H4 (cell line): ENCODE measurements around the gene DIPK2B. TPM values are rescaled to one million over a fixed set of nuclear protein-coding genes. Genes with fewer than 3 reads are reported as not detected.

Experiments
- DNase-seq: peaks from one replicate; pipeline ENCODE4 v3.0.0-alpha.2; 2015; ENCODE audit warnings: low spot score
- total RNA-seq: library from RNA; depleted of rRNA; stranded (reverse); fragments of >200 nt; shearing (Covaris generic); gene quantifications from 2 replicates; pipeline ENCODE4 v1.2.3, GENCODE V29; 2014; rRNA removed

The DIPK2B gene
- not detected in 2 replicates for total RNA-seq

- DNase-seq: no peak
Observed at GRCh38 chrX:45200741-45201234, at the start of gene DIPK2B. Gene DIPK2B, minus strand, starts transcription at chrX:45200876. Its CDS starts 50 bp downstream, at chrX:45200826.

- DNase-seq: no peak
Observed at GRCh38 chrX:45240301-45240700, 39.6 kb upstream of the DIPK2B start.

GRCh38 chrX:45238489-45238888, 37.8 kb upstream of the DIPK2B start:
- DNase-seq: no peak

- DNase-seq: no peak
Observed at GRCh38 chrX:45233531-45233930, 32.9 kb upstream of the DIPK2B start.

GRCh38 chrX:45232139-45232538, 31.5 kb upstream of the DIPK2B start:
- no peak for DNase-seq

GRCh38 chrX:45230410-45230809, 29.7 kb upstream of the DIPK2B start:
- DNase-seq: no peak

GRCh38 chrX:45229348-45229747, 28.7 kb upstream of the DIPK2B start:
- DNase-seq: no peak

- no peak for DNase-seq
Observed at GRCh38 chrX:45228126-45228525, 27.4 kb upstream of the DIPK2B start.

GRCh38 chrX:45208121-45208856, 7.6 kb upstream of the DIPK2B start:
- no peak for DNase-seq

- no peak for DNase-seq
Observed at GRCh38 chrX:45202171-45202570, 1.5 kb upstream of the DIPK2B start.

GRCh38 chrX:45198706-45199105, 2.0 kb downstream of the DIPK2B start:
- DNase-seq: no peak

GRCh38 chrX:45198301-45198700, 2.4 kb downstream of the DIPK2B start:
- DNase-seq: no peak

- DNase-seq: no peak
Observed at GRCh38 chrX:45196701-45197100, 4.0 kb downstream of the DIPK2B start.

- DNase-seq: no peak
Observed at GRCh38 chrX:45191820-45192409, 8.8 kb downstream of the DIPK2B start.

- DNase-seq: no peak
Observed at GRCh38 chrX:45191383-45191782, 9.3 kb downstream of the DIPK2B start.

GRCh38 chrX:45187731-45188130, 12.9 kb downstream of the DIPK2B start:
- no peak for DNase-seq

GRCh38 chrX:45186643-45187026, 14.0 kb downstream of the DIPK2B start:
- no peak for DNase-seq

- DNase-seq: no peak
Observed at GRCh38 chrX:45184211-45184610, 16.5 kb downstream of the DIPK2B start.

- DNase-seq: peak; percentile 66
Observed at GRCh38 chrX:45172890-45173289, 27.8 kb downstream of the DIPK2B start.

- DNase-seq: no peak
Observed at GRCh38 chrX:45166781-45167180, 33.9 kb downstream of the DIPK2B start.

- DNase-seq: no peak
Observed at GRCh38 chrX:45165726-45166125, 35.0 kb downstream of the DIPK2B start.

GRCh38 chrX:45164995-45165394, 35.7 kb downstream of the DIPK2B start:
- no peak for DNase-seq

GRCh38 chrX:45164021-45164621, 36.6 kb downstream of the DIPK2B start:
- DNase-seq: no peak
